GM10847 (cell line): ENCODE data around the gene CDC25B.

Source experiments
- POLR2A ChIP-seq: IDR thresholded peaks from 2 replicates; pipeline ENCODE4 v1.6.1; 2011; ENCODE audit not compliant: insufficient read length; ENCODE audit errors: extremely low read depth

CDC25B gene

GRCh38 chr20:3854462-3854871 lies 58.4 kb downstream of the CDC25B start:
- no peak for TF ChIP-seq POLR2A
